ENCODE data around the gene THSD7B.
"Not testable (repeated sequence)": the region's sequence is repeated elsewhere in the genome, so short reads cannot be mapped to it uniquely, and the experiment has no call there.

Gene THSD7B

DNA sequence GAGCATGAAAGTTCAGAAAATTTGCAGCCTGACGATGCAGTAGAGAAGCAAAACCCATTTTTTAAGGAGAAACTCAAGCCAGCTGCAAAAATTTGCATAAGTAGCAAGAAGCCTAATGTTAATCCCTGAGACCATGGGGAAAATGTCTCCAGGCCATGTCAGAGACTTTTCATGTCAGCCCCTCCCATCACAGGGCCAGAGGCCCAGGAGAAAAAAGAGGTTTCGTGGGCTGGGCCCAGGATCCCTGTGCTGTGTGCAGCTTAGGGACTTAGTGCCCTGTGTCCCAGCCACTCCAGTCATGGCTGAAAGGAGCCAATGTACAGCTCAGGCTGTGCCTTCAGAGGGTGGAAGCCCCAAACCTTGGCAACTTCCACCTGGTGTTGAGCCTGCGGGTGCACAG is 533.0 kb downstream of the THSD7B start:
- DNase-seq (ENCODE audit: low read depth) = no peak
- H3K4me3 ChIP-seq (ENCODE audit: low read depth, low read length) = no peak overlapping the region

DNA sequence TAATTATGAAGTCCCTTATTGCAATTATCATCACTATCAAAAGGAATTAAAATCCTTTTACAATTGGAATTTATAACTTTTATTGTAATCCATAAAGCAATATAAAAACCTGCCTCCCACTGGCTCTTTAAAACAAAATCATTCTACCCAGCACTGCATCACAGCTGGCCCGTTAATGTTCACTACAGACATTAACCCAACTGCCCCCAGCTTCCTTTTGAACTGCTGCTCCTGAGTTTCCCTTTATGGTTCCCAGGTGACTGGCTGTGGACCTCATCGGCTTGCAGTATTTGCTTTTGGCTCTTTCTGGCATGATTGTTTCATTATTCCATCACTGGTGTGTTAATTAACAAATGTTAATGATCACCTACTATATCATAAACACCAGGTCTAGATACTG is 535.6 kb downstream of the THSD7B start:
- H3K4me3 ChIP-seq (ENCODE audit: low read depth, low read length) = no peak overlapping the region
- no peak for DNase-seq (ENCODE audit: low read depth)

DNA sequence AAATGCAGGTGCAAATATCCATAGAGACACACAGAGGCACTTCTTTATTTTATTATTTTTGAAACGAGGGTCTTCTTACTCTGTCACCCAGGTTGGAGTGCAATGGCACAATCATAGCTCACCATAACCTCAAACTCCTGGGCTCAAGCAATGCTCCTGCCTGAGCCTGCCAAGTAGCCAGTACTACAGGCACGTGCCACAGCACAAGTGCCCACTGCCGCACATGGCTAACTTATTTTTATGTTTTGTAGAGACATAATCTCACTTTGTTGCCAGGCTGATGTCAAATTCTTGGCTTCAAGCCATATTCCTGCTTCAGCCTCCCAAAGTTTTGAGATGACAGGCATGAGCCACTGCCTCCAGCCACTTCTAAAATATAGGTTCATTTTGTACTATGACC is 537.6 kb downstream of the THSD7B start:
- DNase-seq (ENCODE audit: low read depth) = no peak
- no peak overlapping the region for H3K4me3 ChIP-seq (ENCODE audit: low read depth, low read length)

DNA sequence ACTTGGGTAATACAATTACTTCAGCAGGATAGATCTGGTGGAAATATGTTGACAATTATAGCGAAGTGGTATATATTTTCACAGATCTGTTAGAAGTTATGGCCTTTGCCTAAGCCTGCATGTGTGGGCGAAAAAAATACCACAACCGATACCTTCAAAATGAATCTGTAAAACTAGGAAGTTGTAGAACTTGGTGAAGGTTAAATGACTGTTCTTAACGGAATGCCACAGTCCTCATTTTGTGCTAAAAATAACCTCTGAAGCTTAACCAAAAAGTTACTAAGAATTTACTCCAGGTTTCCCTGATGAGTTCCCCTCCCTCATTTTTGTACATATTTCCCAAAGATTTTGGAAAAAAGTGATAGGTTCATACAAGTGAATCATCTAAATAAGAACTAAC is 550.7 kb downstream of the THSD7B start:
- no peak overlapping the region for H3K4me3 ChIP-seq (ENCODE audit: low read depth, low read length)
- no peak for DNase-seq (ENCODE audit: low read depth)

DNA sequence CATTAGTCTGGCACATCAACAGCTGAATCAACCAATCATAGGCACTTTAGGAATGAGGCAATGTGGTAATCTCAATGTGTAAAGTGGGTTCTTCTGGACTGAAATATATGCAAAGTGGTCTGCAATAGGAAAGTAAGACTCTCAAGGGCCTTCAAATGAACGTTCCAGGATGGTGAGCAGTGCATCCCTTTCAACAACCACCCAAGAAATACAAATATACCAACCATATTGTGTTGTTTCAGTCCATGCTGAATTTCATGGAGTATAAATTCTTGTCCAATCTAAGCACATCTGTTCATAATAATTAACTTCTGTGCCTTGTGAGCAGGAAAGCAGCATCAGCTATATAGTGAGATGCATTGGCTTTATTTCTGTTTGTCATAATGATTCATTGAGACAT is 556.2 kb downstream of the THSD7B start:
- no peak for DNase-seq (ENCODE audit: low read depth)

DNA sequence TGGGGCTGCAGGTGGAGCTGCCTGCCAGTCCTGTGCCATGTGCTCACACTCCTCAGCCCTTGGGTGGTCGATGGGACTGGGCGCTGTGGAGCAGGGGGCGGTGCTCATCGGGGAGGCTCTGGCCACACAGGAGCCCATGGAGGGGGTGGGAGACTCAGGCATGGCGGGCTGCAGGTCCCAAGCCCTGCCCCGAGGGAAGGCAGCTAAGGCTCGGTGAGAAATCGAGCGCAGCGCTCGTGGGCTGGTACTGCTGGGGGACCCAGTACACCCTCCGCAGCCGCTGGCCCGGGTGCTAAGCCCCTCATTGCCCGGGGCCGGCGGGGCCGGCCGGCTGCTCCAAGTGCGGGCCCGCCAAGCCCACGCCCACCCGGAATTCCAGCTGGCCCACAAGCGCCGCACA is 566.2 kb downstream of the THSD7B start:
- not testable (repeated sequence) for DNase-seq (ENCODE audit: low read depth)

More for the DNA sequence above, 556.2 kb downstream of the THSD7B start:
- no peak overlapping the region for H3K4me3 ChIP-seq (ENCODE audit: low read depth, low read length)

GRCh38 chr2:137333386-137334165 is 568.2 kb downstream of the THSD7B start:
- no peak for DNase-seq (ENCODE audit: low read depth)
- no peak overlapping the region for H3K4me3 ChIP-seq (ENCODE audit: low read depth, low read length)

More for the DNA sequence above, 566.2 kb downstream of the THSD7B start:
- not testable (repeated sequence) for H3K4me3 ChIP-seq (ENCODE audit: low read depth, low read length)

GRCh38 chr2:137336067-137336466 is 570.7 kb downstream of the THSD7B start:
- no peak for DNase-seq (ENCODE audit: low read depth)
- no peak overlapping the region for H3K4me3 ChIP-seq (ENCODE audit: low read depth, low read length)

DNA sequence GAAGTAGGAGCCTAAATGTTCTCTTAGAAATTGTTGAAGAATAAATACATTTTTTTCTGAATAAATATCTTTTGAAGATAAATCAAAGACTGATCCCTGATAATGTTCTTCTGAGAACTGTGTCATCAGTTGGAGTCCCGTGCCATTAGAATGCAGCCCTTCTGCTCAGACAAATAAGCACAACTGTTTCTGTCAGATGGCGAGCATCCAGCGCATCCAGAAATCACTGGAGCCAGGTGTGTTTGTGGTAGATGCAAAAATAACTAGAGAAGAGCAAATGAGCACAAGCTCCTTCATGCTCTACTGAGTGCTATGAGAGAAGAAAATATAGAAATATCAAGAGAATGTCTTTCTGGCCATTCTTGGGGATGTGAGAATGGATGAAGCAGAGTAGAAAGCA is 573.7 kb downstream of the THSD7B start:
- H3K4me3 ChIP-seq (ENCODE audit: low read depth, low read length) = no peak overlapping the region

DNA sequence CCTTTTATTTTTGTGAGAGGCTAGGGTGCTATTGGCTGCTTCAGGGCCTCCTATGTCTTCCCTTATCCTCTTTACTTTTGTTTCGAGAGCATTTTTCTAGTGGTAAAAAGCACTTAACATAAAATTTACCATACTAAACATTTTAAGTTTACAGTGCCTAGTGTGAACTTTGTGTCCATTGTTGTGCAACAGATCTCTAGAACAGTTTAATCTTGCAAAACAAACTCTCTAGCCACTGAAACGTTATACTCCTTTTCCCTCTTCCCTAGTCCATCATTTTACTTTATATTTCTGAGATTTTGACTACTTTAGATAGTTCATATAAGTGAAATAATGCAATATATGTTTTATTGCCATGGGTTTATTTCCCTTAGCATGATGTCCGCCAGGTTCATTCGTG is 580.6 kb downstream of the THSD7B start:
- DNase-seq (ENCODE audit: low read depth) = no peak

More for the DNA sequence above, 573.7 kb downstream of the THSD7B start:
- no peak for DNase-seq (ENCODE audit: low read depth)

GRCh38 chr2:137348301-137348700 is 583.0 kb downstream of the THSD7B start:
- no peak overlapping the region for H3K4me3 ChIP-seq (ENCODE audit: low read depth, low read length)
- no peak for DNase-seq (ENCODE audit: low read depth)

More for the DNA sequence above, 580.6 kb downstream of the THSD7B start:
- H3K4me3 ChIP-seq (ENCODE audit: low read depth, low read length) = no peak overlapping the region

DNA sequence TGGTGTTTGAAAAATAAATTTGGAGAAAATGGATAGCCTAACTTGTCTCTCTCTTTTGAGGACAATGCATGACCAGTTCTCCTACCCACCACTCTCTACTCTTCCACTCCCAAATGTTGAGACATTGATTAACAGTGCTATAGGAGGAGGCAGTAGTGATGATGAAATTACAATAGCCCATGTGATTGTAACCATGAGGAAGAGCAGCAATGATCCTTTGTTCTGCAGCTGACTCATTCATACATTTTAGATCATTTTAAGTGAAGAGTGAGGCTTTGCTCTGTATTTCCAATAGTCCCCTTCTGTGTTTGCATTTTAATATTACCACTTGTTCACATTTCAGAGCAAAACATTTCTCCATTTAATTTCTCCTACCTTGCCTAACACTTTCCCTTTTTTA is 592.3 kb downstream of the THSD7B start:
- DNase-seq (ENCODE audit: low read depth) = no peak
- H3K4me3 ChIP-seq (ENCODE audit: low read depth, low read length) = no peak overlapping the region

- no peak for DNase-seq (ENCODE audit: low read depth)
- no peak overlapping the region for H3K4me3 ChIP-seq (ENCODE audit: low read depth, low read length)
These were observed 602.0 kb downstream of the THSD7B start for GRCh38 chr2:137367361-137367760.

GRCh38 chr2:137369106-137369505 is 603.8 kb downstream of the THSD7B start:
- no peak overlapping the region for H3K4me3 ChIP-seq (ENCODE audit: low read depth, low read length)
- DNase-seq (ENCODE audit: low read depth) = no peak

- DNase-seq (ENCODE audit: low read depth) = no peak
- no peak overlapping the region for H3K4me3 ChIP-seq (ENCODE audit: low read depth, low read length)
These were observed 613.8 kb downstream of the THSD7B start for GRCh38 chr2:137379186-137379585.

- no peak overlapping the region for H3K4me3 ChIP-seq (ENCODE audit: low read depth, low read length)
- DNase-seq (ENCODE audit: low read depth) = no peak
These were observed 615.3 kb downstream of the THSD7B start for GRCh38 chr2:137380610-137381009.

GRCh38 chr2:137381731-137382130 is 616.4 kb downstream of the THSD7B start:
- DNase-seq (ENCODE audit: low read depth) = no peak
- H3K4me3 ChIP-seq (ENCODE audit: low read depth, low read length) = no peak overlapping the region

- no peak overlapping the region for H3K4me3 ChIP-seq (ENCODE audit: low read depth, low read length)
- DNase-seq (ENCODE audit: low read depth) = no peak
These were observed 618.0 kb downstream of the THSD7B start for GRCh38 chr2:137383391-137383790.

DNA sequence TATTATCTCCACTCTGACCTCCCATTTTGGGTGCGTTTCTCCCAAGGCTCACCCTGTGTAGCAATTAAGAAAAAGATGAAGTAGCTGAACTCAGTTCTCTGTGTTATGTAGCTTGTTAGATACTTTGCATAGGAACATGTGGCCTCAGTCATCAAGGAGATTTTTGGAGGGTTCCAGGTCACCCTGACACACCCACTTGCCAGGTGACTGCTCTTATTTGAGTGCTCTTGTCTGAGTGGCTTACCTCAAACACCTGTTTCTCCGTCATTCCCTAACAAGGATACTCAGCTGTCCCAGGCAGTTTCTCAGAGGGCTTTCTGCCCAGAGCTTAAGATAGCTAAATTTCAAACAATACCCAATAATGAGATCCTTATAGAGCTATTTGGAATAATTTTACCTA is 621.7 kb downstream of the THSD7B start:
- DNase-seq (ENCODE audit: low read depth) = no peak

GRCh38 chr2:137405496-137405895 is 640.2 kb downstream of the THSD7B start:
- no peak for DNase-seq (ENCODE audit: low read depth)
- H3K4me3 ChIP-seq (ENCODE audit: low read depth, low read length) = no peak overlapping the region

More for the DNA sequence above, 621.7 kb downstream of the THSD7B start:
- no peak overlapping the region for H3K4me3 ChIP-seq (ENCODE audit: low read depth, low read length)

DNA sequence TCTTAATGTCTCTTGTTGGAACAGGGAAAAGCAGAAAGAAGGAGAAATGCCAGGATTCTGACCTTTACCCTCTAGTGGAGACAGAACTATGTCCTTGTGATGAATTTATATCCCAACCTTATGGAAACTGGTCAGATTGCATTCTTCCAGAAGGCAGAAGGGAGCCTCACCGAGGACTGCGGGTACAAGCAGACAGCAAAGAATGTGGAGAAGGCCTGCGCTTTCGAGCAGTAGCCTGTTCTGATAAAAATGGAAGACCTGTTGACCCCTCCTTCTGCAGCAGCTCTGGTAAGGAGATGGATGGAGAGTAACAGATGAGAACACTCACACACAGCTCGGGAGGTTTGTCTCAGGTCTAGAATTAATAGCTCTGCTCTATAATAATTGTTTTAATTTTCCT is 646.2 kb downstream of the THSD7B start:
- no peak overlapping the region for H3K4me3 ChIP-seq (ENCODE audit: low read depth, low read length)
- no peak for DNase-seq (ENCODE audit: low read depth)
